Endothelial cell of umbilical vein (primary cell): ENCODE data around the gene ORAI3.

Experiments used
- JUN ChIP-seq: IDR thresholded peaks from 2 replicates; pipeline ENCODE4 v1.6.1; 2011; ENCODE audit warnings: borderline replicate concordance, low read depth; ENCODE audit not compliant: insufficient read length, insufficient read depth
- MYC ChIP-seq: IDR thresholded peaks from one replicate; pipeline ENCODE4 v1.6.1; 2011; ENCODE audit warnings: mild to moderate bottlenecking, low read depth, low read length
- POLR2A ChIP-seq: IDR thresholded peaks from 2 replicates; pipeline ENCODE4 v1.6.1; 2012; ENCODE audit warnings: low read depth, mild to moderate bottlenecking, control low read depth, low read length
- POLR2AphosphoS5 ChIP-seq: IDR thresholded peaks from 2 replicates; pipeline ENCODE4 v1.6.1; 2012; ENCODE audit warnings: low read depth, mild to moderate bottlenecking, control low read depth, low read length, moderate library complexity; ENCODE audit not compliant: insufficient read depth
- TF ChIP-seq, protein P1 (sequence below), 2 donors: IDR thresholded peaks; 1 replicate in 1 of 2; 2 replicates in 1 of 2; pipeline ENCODE4 v1.5.1; 2011; ENCODE audit warnings: low read length in 2 of 2, mild to moderate bottlenecking in 2 of 2, moderate library complexity in 2 of 2, control low read depth in 1 of 2, inconsistent platforms in 1 of 2, low read depth in 1 of 2; ENCODE audit not compliant: insufficient read depth in 1 of 2; ENCODE audit errors: extremely low read depth in 1 of 2

- TF ChIP-seq, protein P1, sequence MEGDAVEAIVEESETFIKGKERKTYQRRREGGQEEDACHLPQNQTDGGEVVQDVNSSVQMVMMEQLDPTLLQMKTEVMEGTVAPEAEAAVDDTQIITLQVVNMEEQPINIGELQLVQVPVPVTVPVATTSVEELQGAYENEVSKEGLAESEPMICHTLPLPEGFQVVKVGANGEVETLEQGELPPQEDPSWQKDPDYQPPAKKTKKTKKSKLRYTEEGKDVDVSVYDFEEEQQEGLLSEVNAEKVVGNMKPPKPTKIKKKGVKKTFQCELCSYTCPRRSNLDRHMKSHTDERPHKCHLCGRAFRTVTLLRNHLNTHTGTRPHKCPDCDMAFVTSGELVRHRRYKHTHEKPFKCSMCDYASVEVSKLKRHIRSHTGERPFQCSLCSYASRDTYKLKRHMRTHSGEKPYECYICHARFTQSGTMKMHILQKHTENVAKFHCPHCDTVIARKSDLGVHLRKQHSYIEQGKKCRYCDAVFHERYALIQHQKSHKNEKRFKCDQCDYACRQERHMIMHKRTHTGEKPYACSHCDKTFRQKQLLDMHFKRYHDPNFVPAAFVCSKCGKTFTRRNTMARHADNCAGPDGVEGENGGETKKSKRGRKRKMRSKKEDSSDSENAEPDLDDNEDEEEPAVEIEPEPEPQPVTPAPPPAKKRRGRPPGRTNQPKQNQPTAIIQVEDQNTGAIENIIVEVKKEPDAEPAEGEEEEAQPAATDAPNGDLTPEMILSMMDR (IDR thresholded peaks at IDR 0.05; ENCODE audit: extremely low read depth in 1 of 2, insufficient read depth in 1 of 2, low read depth in 1 of 2, low read length in 2 of 2): no peak
- TF ChIP-seq MYC (no peak), POLR2AphosphoS5 (no peak), POLR2A (no peak), JUN (no peak)
Observed at GRCh38 chr16:30987581-30988190, 38.8 kb downstream of the ORAI3 start.
